Stomach (tissue), 9 donors: ENCODE results near the gene RFX3. TPM values are rescaled to one million over a fixed set of nuclear protein-coding genes. Genes with fewer than 3 reads are reported as not detected.

Experiments used
- DNase-seq, 2 donors: peaks; one replicate each; pipeline versions ENCODE4 v3.0.0 to v3.0.0-alpha.2; 2013 to 2019
- H3K27ac ChIP-seq, 5 donors: fragments of 200-600 bp in 4 of 5; sonication (generic) in 4 of 5; one replicate each; pipeline ENCODE4 v1.5.1; 2013 to 2019; ENCODE audit warnings: mild to moderate bottlenecking in 1 of 5, moderate library complexity in 1 of 5
- H3K27me3 ChIP-seq, 3 donors: fragments of 200-600 bp; sonication (generic); one replicate each; pipeline ENCODE4 v1.5.1; 2017 to 2019; ENCODE audit warnings: mixed run types in 1 of 3
- H3K36me3 ChIP-seq, 4 donors: fragments of 200-600 bp; sonication (generic); 1 replicate in 3 of 4; 2 replicates in 1 of 4; pipeline ENCODE4 v1.5.1; 2016 to 2019
- H3K4me1 ChIP-seq, 4 donors: fragments of 200-600 bp; sonication (generic); one replicate each; pipeline ENCODE4 v1.5.1; 2016 to 2019
- H3K4me3 ChIP-seq, 4 donors: fragments of 200-600 bp; sonication (generic) in 3 of 4; one replicate each; pipeline ENCODE4 v1.5.1; 2016 to 2019; ENCODE audit warnings: mild to moderate bottlenecking in 1 of 4
- H3K9me3 ChIP-seq, 4 donors: fragments of 200-600 bp; sonication (generic); one replicate each; pipeline ENCODE4 v1.5.1; 2016 to 2019
- EP300 ChIP-seq: sonication (generic); formaldehyde crosslinking; IDR thresholded peaks from one replicate; pipeline ENCODE4 v1.6.1; 2017; ENCODE audit warnings: antibody characterized with exemption
- POLR2A ChIP-seq, 4 donors: fragments of 450-650 bp; IDR thresholded peaks; one replicate each; pipeline ENCODE4 v1.6.1; 2016; ENCODE audit warnings: antibody characterized with exemption in 4 of 4, control low read depth in 2 of 4, mild to moderate bottlenecking in 1 of 4, moderate library complexity in 1 of 4
- POLR2AphosphoS5 ChIP-seq, 3 donors: sonication (generic); formaldehyde crosslinking; IDR thresholded peaks; one replicate each; pipeline ENCODE4 v1.6.1; 2016; ENCODE audit warnings: antibody characterized with exemption in 3 of 3
- WGBS, 5 donors: extraction: QIAGEN DNeasy Blood & Tissue Kit in 3 of 5; methylation state at CpG; one replicate each; pipeline versions ENCODE4 v1.1.5 to v1.1.7; 2013 to 2018; 5-methylcytosine and 5-hydroxymethylcytosine counted together
- intact Hi-C: fragments of 100-400 bp; cut with DNase I; formaldehyde crosslinking; loops from one replicate; pipeline ENCODE4 v1.15.1; 2023; ENCODE audit warnings: low total_unique reads
- polyA plus RNA-seq, 3 donors: library from polyadenylated mRNA; stranded (reverse); fragments of 200-250 nt; gene quantifications; one replicate each; pipeline ENCODE4 v1.2.3, GENCODE V29; 2013
- total RNA-seq, 5 donors: library from RNA; depleted of rRNA; stranded (reverse); fragments of >200 nt; gene quantifications; one replicate each; pipeline versions ENCODE4 v1.1.0 to v1.2.3, GENCODE V29; 2014 to 2016
- TF ChIP-seq, protein P1 (sequence below), 7 experiments: fragments of 450-650 bp in 4 of 7; fragments of 200-600 bp in 3 of 7; sonication (generic) in 3 of 7; IDR thresholded peaks; one replicate each; pipeline ENCODE4 v1.5.1; 2016 to 2019; ENCODE audit warnings: antibody characterized with exemption in 7 of 7, control low read depth in 2 of 7, mild to moderate bottlenecking in 1 of 7
- donor health status: healthy with polysubstance abuse.
- donor health status: Bipolar disorder and iron deficiency.
- donor health status: healthy.

RFX3 gene
- total and polyA plus RNA-seq, 8 donors: 0.76 to 22.8 (median 6.1) TPM

DNA sequence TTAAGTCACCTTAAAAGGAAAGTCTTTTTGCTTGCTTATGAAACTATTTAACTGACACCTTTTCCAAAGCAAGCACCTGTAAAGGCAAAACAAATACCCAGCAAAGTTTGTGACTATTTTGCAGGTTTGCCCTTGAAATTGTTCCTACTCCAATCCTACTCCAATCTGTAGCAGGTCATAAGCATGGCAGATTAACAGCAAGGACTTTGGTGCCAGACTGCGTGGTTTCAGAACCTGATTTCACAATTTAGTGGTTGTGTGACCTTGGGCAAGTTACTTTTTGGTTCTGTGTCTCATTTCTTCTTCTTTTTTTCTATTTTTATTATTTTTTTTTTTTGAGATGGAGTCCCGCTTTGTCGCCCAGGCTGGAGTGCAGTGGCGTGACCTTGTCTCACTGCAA is 282.1 kb downstream of the RFX3 start:
- intact Hi-C loops: no loop called here
- no peak overlapping the region for H3K27ac ChIP-seq
- WGBS, 5 donors: 82 to 95% (median 92%) methylated on average over 4 of the region's 4 CpGs
- H3K4me3 ChIP-seq: no peak overlapping the region
- no peak for DNase-seq
- no peak for TF ChIP-seq EP300
- TF ChIP-seq POLR2AphosphoS5 (IDR thresholded peaks at IDR 0.05): no peak
- TF ChIP-seq POLR2A (IDR thresholded peaks at IDR 0.05): no peak
- TF ChIP-seq, protein P1, sequence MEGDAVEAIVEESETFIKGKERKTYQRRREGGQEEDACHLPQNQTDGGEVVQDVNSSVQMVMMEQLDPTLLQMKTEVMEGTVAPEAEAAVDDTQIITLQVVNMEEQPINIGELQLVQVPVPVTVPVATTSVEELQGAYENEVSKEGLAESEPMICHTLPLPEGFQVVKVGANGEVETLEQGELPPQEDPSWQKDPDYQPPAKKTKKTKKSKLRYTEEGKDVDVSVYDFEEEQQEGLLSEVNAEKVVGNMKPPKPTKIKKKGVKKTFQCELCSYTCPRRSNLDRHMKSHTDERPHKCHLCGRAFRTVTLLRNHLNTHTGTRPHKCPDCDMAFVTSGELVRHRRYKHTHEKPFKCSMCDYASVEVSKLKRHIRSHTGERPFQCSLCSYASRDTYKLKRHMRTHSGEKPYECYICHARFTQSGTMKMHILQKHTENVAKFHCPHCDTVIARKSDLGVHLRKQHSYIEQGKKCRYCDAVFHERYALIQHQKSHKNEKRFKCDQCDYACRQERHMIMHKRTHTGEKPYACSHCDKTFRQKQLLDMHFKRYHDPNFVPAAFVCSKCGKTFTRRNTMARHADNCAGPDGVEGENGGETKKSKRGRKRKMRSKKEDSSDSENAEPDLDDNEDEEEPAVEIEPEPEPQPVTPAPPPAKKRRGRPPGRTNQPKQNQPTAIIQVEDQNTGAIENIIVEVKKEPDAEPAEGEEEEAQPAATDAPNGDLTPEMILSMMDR (IDR thresholded peaks at IDR 0.05): no peak
- peaks cover 0 to 24% (median 20%) of the 10 kb centered on the region in 4 donors for H3K36me3 ChIP-seq
- no peaks in the 10 kb centered on the region for H3K27me3 ChIP-seq
- H3K9me3 ChIP-seq: no peaks in the 10 kb centered on the region
- H3K4me1 ChIP-seq: peaks cover 0 to 4% (median 0%) of the 10 kb centered on the region in 4 donors

DNA sequence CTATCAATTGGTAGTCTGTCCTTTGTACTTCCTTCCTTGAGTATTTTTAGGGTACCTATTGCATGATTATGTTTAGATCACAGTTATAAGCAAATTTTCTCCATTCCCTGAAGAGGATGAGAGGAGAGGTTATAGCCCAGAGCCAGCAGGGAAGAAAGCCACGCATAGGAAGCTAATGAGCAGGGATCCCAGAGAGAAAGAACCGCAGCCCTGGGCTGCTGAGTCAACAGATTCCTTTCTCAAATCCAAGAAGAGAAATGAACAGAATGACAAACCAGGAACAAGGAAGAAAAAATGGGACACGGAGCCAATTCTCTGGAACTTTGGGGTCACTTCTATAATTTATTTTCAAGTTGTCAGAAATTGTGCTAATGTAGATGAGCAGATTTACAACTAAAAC is 284.5 kb downstream of the RFX3 start:
- Histone ChIP-seq H3K4me1 (peaks cover 0 to 4% (median 0%) of the 10 kb centered on the region in 4 donors), H3K9me3 (no peaks in the 10 kb centered on the region), H3K36me3 (peaks cover 0 to 10% (median 5%) of the 10 kb centered on the region in 4 donors), H3K27ac (no peak overlapping the region), H3K27me3 (no peaks in the 10 kb centered on the region), H3K4me3 (no peak overlapping the region)
- 39 to 56% (median 42%) methylated on average over 3 of the region's 3 CpGs for WGBS, 5 donors
- DNase-seq: peak in 1 of 2 donors; percentile 7
- TF ChIP-seq EP300 (no peak), POLR2A (IDR thresholded peaks at IDR 0.05) (no peak), POLR2AphosphoS5 (IDR thresholded peaks at IDR 0.05) (no peak)
- TF ChIP-seq, protein P1 (IDR thresholded peaks at IDR 0.05): no peak
- intact Hi-C loops: no loop called here

DNA sequence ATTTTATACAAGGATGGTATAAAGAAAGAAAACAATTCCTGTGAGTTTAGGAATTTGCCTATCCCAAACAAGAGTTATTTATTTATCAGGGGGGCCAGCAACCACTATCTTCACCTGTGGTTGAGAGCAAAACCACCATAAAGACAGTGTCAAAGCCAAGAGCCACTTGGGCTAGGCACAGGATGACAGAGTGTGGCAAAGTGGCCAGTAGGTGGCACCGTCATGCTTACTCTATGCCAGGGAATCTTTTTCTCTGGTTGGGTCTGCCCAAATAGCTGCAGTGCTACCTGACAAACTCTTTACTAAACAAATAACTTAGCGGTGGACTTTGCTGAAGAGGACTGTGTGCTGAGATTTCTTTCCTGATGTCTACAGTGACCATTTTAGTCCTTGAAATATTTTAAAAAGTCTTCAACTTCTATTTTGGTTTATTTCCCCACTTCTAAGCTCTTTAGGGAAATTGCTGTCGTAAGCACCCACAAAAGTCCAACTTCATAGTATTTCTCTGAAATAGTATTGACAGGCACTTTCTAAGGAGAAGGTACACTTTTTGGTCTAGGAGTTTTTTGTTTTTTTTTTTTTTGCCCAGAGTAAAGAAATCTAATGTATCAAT is 285.0 kb downstream of the RFX3 start:
- intact Hi-C loops: no loop called here
- H3K27ac ChIP-seq: no peak overlapping the region
- no peaks in the 10 kb centered on the region for H3K27me3 ChIP-seq
- H3K36me3 ChIP-seq: peaks cover 0 to 5% (median 3%) of the 10 kb centered on the region in 4 donors
- peak; percentile 64 to 84 for DNase-seq
- no peaks in the 10 kb centered on the region for H3K9me3 ChIP-seq
- TF ChIP-seq POLR2AphosphoS5 (IDR thresholded peaks at IDR 0.05) (no peak), POLR2A (IDR thresholded peaks at IDR 0.05) (no peak), EP300 (no peak)
- TF ChIP-seq, protein P1 (IDR thresholded peaks at IDR 0.05): peak in 5 of 7 experiments; percentile 38 to 67 (median 53)
- peaks cover 0 to 4% (median 0%) of the 10 kb centered on the region in 4 donors for H3K4me1 ChIP-seq
- 34 to 48% (median 43%) methylated on average over 3 of the region's 3 CpGs for WGBS, 5 donors
- H3K4me3 ChIP-seq: no peak overlapping the region

DNA sequence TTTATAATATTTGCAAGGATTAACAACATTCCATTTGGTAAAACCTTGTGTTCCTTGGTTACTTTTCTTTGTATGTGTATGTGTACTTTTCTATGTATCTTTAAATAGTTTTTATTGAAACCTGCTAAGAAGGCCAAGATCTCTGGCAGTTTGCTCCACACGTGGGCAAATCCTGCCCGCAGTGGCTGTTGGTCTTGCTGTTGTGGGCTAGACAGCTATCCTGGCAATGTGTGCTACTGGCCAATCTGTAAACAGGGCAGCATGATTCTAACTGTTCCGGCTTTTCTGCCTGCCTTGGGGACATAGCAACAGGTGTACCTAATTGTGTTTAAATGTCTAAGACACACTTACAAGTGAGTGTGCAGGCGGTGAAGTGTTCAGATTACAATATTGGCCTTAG is 286.6 kb downstream of the RFX3 start:
- no peaks in the 10 kb centered on the region for H3K27me3 ChIP-seq
- H3K9me3 ChIP-seq: no peaks in the 10 kb centered on the region
- H3K36me3 ChIP-seq: peaks cover 0 to 12% (median 6%) of the 10 kb centered on the region in 4 donors
- 72 to 81% (median 78%) methylated on average over 4 of the region's 4 CpGs for WGBS, 5 donors
- TF ChIP-seq EP300 (no peak), POLR2AphosphoS5 (IDR thresholded peaks at IDR 0.05) (no peak), POLR2A (IDR thresholded peaks at IDR 0.05) (no peak)
- TF ChIP-seq, protein P1 (IDR thresholded peaks at IDR 0.05): no peak
- H3K4me1 ChIP-seq: peaks cover 0 to 4% (median 0%) of the 10 kb centered on the region in 4 donors
- H3K27ac ChIP-seq: no peak overlapping the region
- DNase-seq: no peak
- no peak overlapping the region for H3K4me3 ChIP-seq
- intact Hi-C loops: no loop called here
